GF-D8 (cell line): Measurements from ENCODE around the gene EFCAB9.

Source experiments
- DNase-seq: peaks from one replicate; lab custom pipeline; 2025; lab: John Stamatoyannopoulos, UW

EFCAB9 gene

GRCh38 chr5:172243302-172243701 lies 49.3 kb downstream of the EFCAB9 start:
- no peak for DNase-seq

DNA sequence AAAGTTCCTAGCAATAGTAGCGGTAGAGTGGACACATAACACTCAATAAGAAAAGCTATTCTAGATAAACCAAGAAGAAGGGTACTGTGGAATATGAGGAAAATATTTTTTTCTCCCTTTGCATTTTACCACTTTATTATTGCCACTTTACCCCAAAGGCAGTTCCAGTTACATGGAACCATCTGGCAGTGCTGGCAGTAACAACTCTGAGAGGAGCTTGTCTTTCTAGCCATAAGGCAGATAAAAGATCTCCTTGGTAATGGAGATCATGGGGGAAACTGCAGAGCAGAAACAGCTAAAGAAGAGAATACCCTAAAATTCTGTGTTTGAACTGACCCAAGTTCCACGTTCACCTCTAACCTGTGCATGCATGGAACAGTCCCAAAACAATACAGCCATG lies 51.1 kb downstream of the EFCAB9 start:
- DNase-seq = no peak

DNA sequence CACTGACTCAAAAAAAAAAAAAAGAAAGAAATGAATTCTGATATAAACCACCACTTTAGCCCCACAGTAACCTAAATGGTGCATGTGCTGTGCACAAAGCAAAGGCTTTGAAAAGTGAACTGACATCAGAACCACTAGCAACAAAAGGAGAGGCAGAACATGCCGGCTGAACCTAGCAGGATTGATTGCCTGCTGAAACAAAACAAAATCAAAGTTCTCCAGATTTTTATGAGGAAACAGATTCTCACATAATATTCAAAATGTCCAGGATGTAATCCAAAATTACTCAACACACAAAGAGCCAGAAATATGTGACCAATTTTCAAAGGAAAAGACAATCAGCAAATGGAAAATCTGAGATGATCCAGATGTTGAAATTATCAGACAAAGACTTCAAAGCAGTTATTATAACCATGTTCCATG lies 51.7 kb downstream of the EFCAB9 start:
- DNase-seq = no peak

DNA sequence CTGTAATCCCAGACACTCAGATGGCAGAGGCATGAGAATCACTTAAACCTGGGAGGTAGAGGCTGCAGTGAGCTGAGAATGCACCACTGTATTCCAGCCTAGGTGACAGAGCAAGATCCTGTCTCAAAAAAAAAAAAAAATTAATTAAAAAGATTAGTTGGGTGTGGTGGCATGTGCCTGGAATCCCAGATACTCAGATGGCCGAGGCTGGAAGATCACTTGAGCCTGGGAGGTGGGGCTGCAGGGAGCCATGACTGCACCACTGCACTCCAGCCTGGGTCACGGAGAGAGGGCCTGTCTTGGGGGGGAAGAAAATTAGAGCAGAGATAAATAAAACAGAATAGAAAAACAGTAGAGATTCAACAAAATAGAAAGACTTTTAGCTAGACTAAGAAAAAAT lies 54.7 kb downstream of the EFCAB9 start:
- no peak for DNase-seq

DNA sequence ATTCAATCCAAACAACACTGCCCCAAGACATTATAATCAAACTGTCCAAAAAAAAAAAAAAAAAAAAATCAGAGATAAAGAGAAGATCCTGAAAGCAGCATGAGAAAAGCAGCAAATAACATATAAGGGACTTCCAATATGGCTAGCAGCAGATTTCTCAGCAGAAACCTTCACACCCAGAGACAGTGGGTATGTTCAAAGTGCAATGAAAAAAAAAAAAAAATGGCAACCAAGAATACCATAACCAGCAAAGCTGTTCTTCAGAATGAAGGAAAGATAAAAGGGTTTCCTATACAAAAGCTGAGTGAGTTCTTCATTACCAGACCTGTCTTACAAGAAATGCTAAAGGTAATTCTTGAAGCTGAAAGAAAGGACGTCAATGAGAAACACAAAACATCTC lies 57.4 kb downstream of the EFCAB9 start:
- no peak for DNase-seq

- no peak for DNase-seq
Measured at GRCh38 chr5:172252501-172252900, 58.5 kb downstream of the EFCAB9 start.
